Nephron progenitor cell (in vitro differentiated cells): Measurements from ENCODE around the gene FPR3.

Experiments
- DNase-seq: peaks from one replicate; pipeline ENCODE4 v3.0.0; 2021
- H3K27ac Mint-ChIP-seq: 2 replicates; pipeline ENCODE4 v1.8.0; 2021; ENCODE audit warnings: mild to moderate bottlenecking, moderate library complexity, mixed read lengths
- H3K27me3 Mint-ChIP-seq: 2 replicates; pipeline ENCODE4 v1.8.0; 2021; ENCODE audit warnings: mild to moderate bottlenecking, low read depth, mixed read lengths; ENCODE audit not compliant: poor library complexity
- H3K36me3 Mint-ChIP-seq: 2 replicates; pipeline ENCODE4 v1.8.0; 2021; ENCODE audit warnings: low read depth, mixed read lengths
- H3K4me1 Mint-ChIP-seq: 2 replicates; pipeline ENCODE4 v1.8.0; 2021; ENCODE audit warnings: mixed read lengths
- H3K4me3 Mint-ChIP-seq: 2 replicates; pipeline ENCODE4 v1.8.0; 2021; ENCODE audit warnings: mild to moderate bottlenecking, moderate library complexity, mixed read lengths
- H3K9me3 Mint-ChIP-seq: 2 replicates; pipeline ENCODE4 v1.8.0; 2021; ENCODE audit warnings: mild to moderate bottlenecking, moderate library complexity, mixed read lengths
- CTCF ChIP-seq: fragments of 200-600 bp; sonication (generic); IDR thresholded peaks from 2 replicates; pipeline ENCODE4 v1.5.0; 2021; ENCODE audit warnings: antibody characterized with exemption

The FPR3 gene

GRCh38 chr19:51780270-51780669, 14.7 kb upstream of the FPR3 start:
- Mint-ChIP-seq H3K27ac (no peak overlapping the region), H3K27me3 (peaks cover 11% of the 10 kb centered on the region)

GRCh38 chr19:51781999-51782398, 13.0 kb upstream of the FPR3 start:
- no peak for DNase-seq
- Mint-ChIP-seq H3K36me3 (no peaks in the 10 kb centered on the region), H3K27me3 (peaks cover 11% of the 10 kb centered on the region), H3K27ac (no peak overlapping the region), H3K4me3 (no peak overlapping the region), H3K4me1 (no peaks in the 10 kb centered on the region), H3K9me3 (peaks cover 5% of the 10 kb centered on the region)
- TF ChIP-seq CTCF, result no peak

More at GRCh38 chr19:51780270-51780669, 14.7 kb upstream of the FPR3 start:
- Mint-ChIP-seq H3K4me3 (no peak overlapping the region), H3K9me3 (peaks cover under 1% of the 10 kb centered on the region), H3K4me1 (no peaks in the 10 kb centered on the region), H3K36me3 (no peaks in the 10 kb centered on the region)
- no peak for DNase-seq
- no peak for TF ChIP-seq CTCF

GRCh38 chr19:51783372-51783771, 11.6 kb upstream of the FPR3 start:
- TF ChIP-seq CTCF, result no peak
- no peak for DNase-seq
- no peaks in the 10 kb centered on the region for H3K36me3 Mint-ChIP-seq
- H3K27me3 Mint-ChIP-seq, result peaks cover 12% of the 10 kb centered on the region
- H3K4me1 Mint-ChIP-seq, result no peaks in the 10 kb centered on the region
- no peak overlapping the region for H3K4me3 Mint-ChIP-seq
- no peak overlapping the region for H3K27ac Mint-ChIP-seq
- H3K9me3 Mint-ChIP-seq, result peaks cover 15% of the 10 kb centered on the region

GRCh38 chr19:51784109-51784785, 10.7 kb upstream of the FPR3 start:
- DNase-seq, result no peak
- Mint-ChIP-seq H3K27me3 (peaks cover 12% of the 10 kb centered on the region), H3K36me3 (no peaks in the 10 kb centered on the region), H3K4me3 (no peak overlapping the region), H3K4me1 (no peaks in the 10 kb centered on the region), H3K27ac (no peak overlapping the region), H3K9me3 (peaks cover 20% of the 10 kb centered on the region)
- TF ChIP-seq CTCF, result no peak

GRCh38 chr19:51784922-51785690, 9.9 kb upstream of the FPR3 start:
- Mint-ChIP-seq H3K4me1 (no peaks in the 10 kb centered on the region), H3K27ac (no peak overlapping the region), H3K27me3 (peaks cover 7% of the 10 kb centered on the region), H3K4me3 (no peak overlapping the region), H3K9me3 (peaks cover 24% of the 10 kb centered on the region), H3K36me3 (no peaks in the 10 kb centered on the region)
- DNase-seq, result no peak
- no peak for TF ChIP-seq CTCF
